Transverse colon (tissue), 4 donors: ENCODE data around the gene ACACA.

Source experiments
- CTCF ChIP-seq, 5 experiments: fragments of 200-600 bp in 3 of 5; fragments of 450-650 bp in 2 of 5; sonication (generic) in 3 of 5; IDR thresholded peaks; 1 replicate in 2 of 5; 2 replicates in 3 of 5; pipeline ENCODE4 v1.5.1; 2016 to 2017; ENCODE audit warnings: antibody characterized with exemption in 5 of 5, inconsistent platforms in 3 of 5, mild to moderate bottlenecking in 2 of 5, moderate library complexity in 1 of 5
- POLR2A ChIP-seq: fragments of 450-650 bp; IDR thresholded peaks from one replicate; pipeline ENCODE4 v1.6.1; 2016; ENCODE audit warnings: antibody characterized with exemption, mild to moderate bottlenecking, moderate library complexity
- POLR2AphosphoS5 ChIP-seq, 3 donors: sonication (generic); formaldehyde crosslinking; IDR thresholded peaks; one replicate each; pipeline ENCODE4 v1.6.1; 2016; ENCODE audit warnings: antibody characterized with exemption in 3 of 3

GRCh38 chr17:37037590-37038155, 369.0 kb downstream of the ACACA start:
- no peak for TF ChIP-seq CTCF (IDR thresholded peaks at IDR 0.05)
- TF ChIP-seq POLR2AphosphoS5 (IDR thresholded peaks at IDR 0.05), result no peak
- TF ChIP-seq POLR2A, result no peak
